C4-2B (cell line): ENCODE data around the gene KCNMB2.

Experiments used
- ZFX ChIP-seq: fragments of 450-650 bp; IDR thresholded peaks from 2 replicates; pipeline ENCODE4 v1.6.1; 2017
- TF ChIP-seq, protein P1 (sequence below): fragments of 450-650 bp; conservative IDR thresholded peaks from 2 replicates; pipeline ENCODE4 v1.5.1; 2017; ENCODE audit warnings: mild to moderate bottlenecking

DNA sequence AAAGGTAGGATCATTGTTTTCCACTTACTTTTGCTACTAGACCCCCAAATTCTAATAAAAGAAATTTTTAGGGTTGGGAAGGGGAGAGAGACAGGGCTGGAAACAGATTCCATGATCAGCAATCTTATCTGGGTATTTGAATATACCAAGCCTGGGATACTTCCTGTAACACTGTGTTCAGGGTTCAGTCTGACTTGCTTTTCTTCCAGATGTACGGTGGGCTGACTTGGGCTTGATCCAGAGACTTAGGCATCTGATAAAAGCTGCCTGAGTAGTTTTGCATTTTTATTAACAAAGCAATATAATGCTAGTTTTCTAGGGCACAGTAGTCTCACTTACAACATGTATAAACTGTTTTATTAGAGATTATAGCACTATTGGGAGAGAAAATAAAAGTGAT is 49.2 kb downstream of the KCNMB2 start:
- TF ChIP-seq, protein P1, sequence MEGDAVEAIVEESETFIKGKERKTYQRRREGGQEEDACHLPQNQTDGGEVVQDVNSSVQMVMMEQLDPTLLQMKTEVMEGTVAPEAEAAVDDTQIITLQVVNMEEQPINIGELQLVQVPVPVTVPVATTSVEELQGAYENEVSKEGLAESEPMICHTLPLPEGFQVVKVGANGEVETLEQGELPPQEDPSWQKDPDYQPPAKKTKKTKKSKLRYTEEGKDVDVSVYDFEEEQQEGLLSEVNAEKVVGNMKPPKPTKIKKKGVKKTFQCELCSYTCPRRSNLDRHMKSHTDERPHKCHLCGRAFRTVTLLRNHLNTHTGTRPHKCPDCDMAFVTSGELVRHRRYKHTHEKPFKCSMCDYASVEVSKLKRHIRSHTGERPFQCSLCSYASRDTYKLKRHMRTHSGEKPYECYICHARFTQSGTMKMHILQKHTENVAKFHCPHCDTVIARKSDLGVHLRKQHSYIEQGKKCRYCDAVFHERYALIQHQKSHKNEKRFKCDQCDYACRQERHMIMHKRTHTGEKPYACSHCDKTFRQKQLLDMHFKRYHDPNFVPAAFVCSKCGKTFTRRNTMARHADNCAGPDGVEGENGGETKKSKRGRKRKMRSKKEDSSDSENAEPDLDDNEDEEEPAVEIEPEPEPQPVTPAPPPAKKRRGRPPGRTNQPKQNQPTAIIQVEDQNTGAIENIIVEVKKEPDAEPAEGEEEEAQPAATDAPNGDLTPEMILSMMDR = no peak
- TF ChIP-seq ZFX = no peak
